H1 (cell line): ENCODE results near the gene BRIP1. TPM values are rescaled to one million over a fixed set of nuclear protein-coding genes. Genes with fewer than 3 reads are reported as not detected.

ENCODE experiments used
- CTCF ChIA-PET: fragments of 300-600 bp; sonication (Branson Sonifier 250); formaldehyde crosslinking; loops from one replicate; lab custom pipeline; 2021; ENCODE audit not compliant: partially characterized antibody; lab: Charles Lee
- POLR2A ChIA-PET: fragments of 300-600 bp; sonication (Branson Sonifier 250); formaldehyde crosslinking; loops from one replicate; lab custom pipeline; 2021; ENCODE audit warnings: inconsistent platforms; ENCODE audit not compliant: partially characterized antibody; lab: Charles Lee
- DNase-seq, 2 experiments: peaks; one replicate each; pipeline versions ENCODE4 v3.0.0 to v3.0.0-alpha.2; 2010 to 2022; ENCODE audit warnings: low spot score in 2 of 2, low read depth in 1 of 2, mixed read lengths in 1 of 2
- FAIRE-seq: peaks from 2 replicates; lab custom pipeline; 2011; peaks lifted over from hg19 to GRCh38; lab: Jason Lieb, UNC
- H2AFZ ChIP-seq: 2 replicates; pipeline ENCODE4 v1.8.1; 2012; ENCODE audit warnings: low read length, inconsistent platforms
- H2AK5ac ChIP-seq: 2 replicates; pipeline ENCODE4 v1.6.1; 2013; ENCODE audit warnings: low read depth, low read length
- H2BK120ac ChIP-seq: replicated peaks from 2 replicates; pipeline ENCODE3; 2013; ENCODE audit warnings: low read depth, low read length, inconsistent platforms
- H2BK12ac ChIP-seq: 2 replicates; pipeline ENCODE4 v1.6.1; 2013; ENCODE audit warnings: low read depth, low read length
- H2BK15ac ChIP-seq: 2 replicates; pipeline ENCODE4 v1.6.1; 2013; ENCODE audit warnings: low read length
- H2BK20ac ChIP-seq: 2 replicates; pipeline ENCODE4 v1.6.1; 2013; ENCODE audit warnings: low read length
- H2BK5ac ChIP-seq: 2 replicates; pipeline ENCODE4 v1.6.1; 2013; ENCODE audit warnings: low read depth, low read length
- H3K14ac ChIP-seq: 2 replicates; pipeline ENCODE4 v1.6.1; 2013; ENCODE audit warnings: inconsistent platforms; ENCODE audit not compliant: insufficient read length
- H3K18ac ChIP-seq: 2 replicates; pipeline ENCODE4 v1.6.1; 2013; ENCODE audit warnings: low read length; ENCODE audit errors: extremely low read depth
- H3K23ac ChIP-seq: 2 replicates; pipeline ENCODE4 v1.6.1; 2013; ENCODE audit warnings: inconsistent platforms; ENCODE audit not compliant: insufficient read length
- H3K23me2 ChIP-seq: 2 replicates; pipeline ENCODE4 v1.6.1; 2013; ENCODE audit warnings: low read depth, low read length
- H3K27ac ChIP-seq: 2 replicates; pipeline ENCODE4 v1.6.1; 2011; ENCODE audit warnings: low read depth, low read length, inconsistent platforms
- H3K27me3 ChIP-seq, 4 experiments: replicated peaks in 1 of 4; 1 replicate in 1 of 4; 2 replicates in 3 of 4; pipeline versions ENCODE4 v1.6.1 to v1.8.1; 2011 to 2013; ENCODE audit warnings: low read length in 3 of 4, mild to moderate bottlenecking in 3 of 4, inconsistent platforms in 2 of 4, mixed read lengths in 2 of 4, moderate library complexity in 1 of 4; ENCODE audit not compliant: control insufficient read depth in 3 of 4, insufficient read depth in 3 of 4; ENCODE audit errors: extremely low read depth in 1 of 4
- H3K36me3 ChIP-seq, 4 experiments: 2 replicates each; pipeline versions ENCODE4 v1.6.1 to v1.8.1; 2011 to 2013; ENCODE audit warnings: mild to moderate bottlenecking in 4 of 4, low read length in 3 of 4, moderate library complexity in 2 of 4, control low read depth in 1 of 4, inconsistent platforms in 1 of 4; ENCODE audit not compliant: insufficient read depth in 4 of 4, control insufficient read depth in 2 of 4
- H3K4ac ChIP-seq: replicated peaks from 2 replicates; pipeline ENCODE3; 2013; ENCODE audit warnings: low read length, low read depth, mixed read lengths, inconsistent platforms; ENCODE audit not compliant: insufficient read length
- H3K4me1 ChIP-seq, 4 experiments: replicated peaks in 1 of 4; 1 replicate in 1 of 4; 2 replicates in 3 of 4; pipeline versions ENCODE4 v1.6.1 to v1.8.1; 2011 to 2013; ENCODE audit warnings: low read length in 3 of 4, inconsistent platforms in 2 of 4, mixed read lengths in 1 of 4; ENCODE audit not compliant: insufficient read depth in 4 of 4, control insufficient read depth in 3 of 4
- H3K4me2 ChIP-seq, 2 experiments: 2 replicates each; pipeline versions ENCODE4 v1.6.1 to v1.8.1; 2011 to 2013; ENCODE audit warnings: low read depth in 2 of 2, low read length in 2 of 2, control low read depth in 1 of 2, inconsistent platforms in 1 of 2, mild to moderate bottlenecking in 1 of 2; ENCODE audit not compliant: insufficient read depth in 1 of 2
- H3K4me3 ChIP-seq, 4 experiments: fragments of 200-600, 300-600 bp in 1 of 4; sonication (generic), shearing (Covaris generic), sonication (Bioruptor Twin) in 1 of 4; 2 replicates each; pipeline versions ENCODE4 v1.5.1 to v1.8.1; 2011 to 2016; ENCODE audit warnings: low read length in 4 of 4, low read depth in 3 of 4, control low read depth in 2 of 4, inconsistent platforms in 2 of 4, mild to moderate bottlenecking in 2 of 4, mixed read lengths in 1 of 4, moderate library complexity in 1 of 4; ENCODE audit not compliant: insufficient read depth in 2 of 4; ENCODE audit errors: extremely low read depth in 1 of 4
- H3K56ac ChIP-seq: replicated peaks from 2 replicates; pipeline ENCODE3; 2013; ENCODE audit warnings: low read depth, mild to moderate bottlenecking, mixed read lengths, low read length, inconsistent platforms; ENCODE audit not compliant: insufficient read length
- H3K79me1 ChIP-seq: 2 replicates; pipeline ENCODE4 v1.6.1; 2013; ENCODE audit warnings: low read depth, low read length, control low read depth
- H3K79me2 ChIP-seq, 2 experiments: 2 replicates each; pipeline versions ENCODE4 v1.6.1 to v1.8.1; 2012 to 2013; ENCODE audit warnings: low read length in 2 of 2, mild to moderate bottlenecking in 2 of 2, inconsistent platforms in 1 of 2; ENCODE audit not compliant: insufficient read depth in 2 of 2, control insufficient read depth in 1 of 2
- H3K9ac ChIP-seq, 4 experiments: replicated peaks in 1 of 4; 1 replicate in 1 of 4; 2 replicates in 3 of 4; pipeline versions ENCODE4 v1.6.1 to v1.8.1; 2011 to 2013; ENCODE audit warnings: low read depth in 3 of 4, low read length in 3 of 4, control low read depth in 2 of 4, mild to moderate bottlenecking in 2 of 4, moderate library complexity in 2 of 4, inconsistent platforms in 1 of 4; ENCODE audit errors: extremely low read depth in 1 of 4
- H3K9me3 ChIP-seq, 2 experiments: 2 replicates each; pipeline versions ENCODE4 v1.6.1 to v1.8.1; 2012 to 2013; ENCODE audit warnings: mild to moderate bottlenecking in 2 of 2, moderate library complexity in 2 of 2, control low read depth in 1 of 2, inconsistent platforms in 1 of 2, low read depth in 1 of 2, low read length in 1 of 2, mixed read lengths in 1 of 2; ENCODE audit not compliant: insufficient read depth in 2 of 2
- H4K20me1 ChIP-seq, 2 experiments: replicated peaks in 1 of 2; 2 replicates each; pipeline versions ENCODE3 to v1.8.1; 2011 to 2013; ENCODE audit warnings: inconsistent platforms in 2 of 2, low read length in 2 of 2, mild to moderate bottlenecking in 1 of 2; ENCODE audit not compliant: insufficient read depth in 2 of 2, control insufficient read depth in 1 of 2
- H4K5ac ChIP-seq: 2 replicates; pipeline ENCODE4 v1.6.1; 2013; ENCODE audit warnings: low read length, low read depth, mixed read lengths, inconsistent platforms; ENCODE audit not compliant: insufficient read length
- H4K8ac ChIP-seq: 2 replicates; pipeline ENCODE4 v1.8.0; 2013; ENCODE audit warnings: mild to moderate bottlenecking, moderate library complexity, low read length, inconsistent platforms; ENCODE audit not compliant: insufficient read depth; ENCODE audit errors: extremely low read depth
- H4K91ac ChIP-seq: replicated peaks from 2 replicates; pipeline ENCODE3; 2013; ENCODE audit warnings: low read length, mixed read lengths, inconsistent platforms; ENCODE audit not compliant: insufficient read length
- BACH1 ChIP-seq: IDR thresholded peaks from 2 replicates; pipeline ENCODE4 v1.6.1; 2012; ENCODE audit warnings: low read length, improper control_type of control experiment
- CREB1 ChIP-seq: IDR thresholded peaks from 2 replicates; pipeline ENCODE4 v1.6.1; 2012; ENCODE audit warnings: inconsistent platforms
- CTCF ChIP-seq, 3 experiments: IDR thresholded peaks; 1 replicate in 2 of 3; 2 replicates in 1 of 3; pipeline versions ENCODE4 v1.5.1 to v1.6.1; 2011; ENCODE audit warnings: low read length in 3 of 3, mild to moderate bottlenecking in 3 of 3, inconsistent platforms in 2 of 3, low read depth in 1 of 3, moderate library complexity in 1 of 3; ENCODE audit not compliant: insufficient read depth in 1 of 3; ENCODE audit errors: control extremely low read depth in 1 of 3
- E2F6 ChIP-seq: IDR thresholded peaks from 2 replicates; pipeline ENCODE4 v1.6.1; 2012; ENCODE audit warnings: inconsistent platforms
- EGR1 ChIP-seq: IDR thresholded peaks from 2 replicates; pipeline ENCODE4 v1.6.1; 2011; ENCODE audit warnings: low read depth, low read length, borderline replicate concordance
- EP300 ChIP-seq, 2 experiments: IDR thresholded peaks; 1 replicate in 1 of 2; 2 replicates in 1 of 2; pipeline ENCODE4 v1.6.1; 2011 to 2012; ENCODE audit warnings: low read depth in 2 of 2, low read length in 2 of 2, mild to moderate bottlenecking in 2 of 2, borderline replicate concordance in 1 of 2, inconsistent platforms in 1 of 2, moderate library complexity in 1 of 2
- FOSL1 ChIP-seq: IDR thresholded peaks from 2 replicates; pipeline ENCODE4 v1.6.1; 2011; ENCODE audit warnings: mild to moderate bottlenecking, low read depth, low read length, moderate library complexity; ENCODE audit not compliant: insufficient read depth
- HDAC6 ChIP-seq: IDR thresholded peaks from one replicate; pipeline ENCODE4 v1.7.1; 2012; ENCODE audit warnings: low read depth, mild to moderate bottlenecking, inconsistent platforms, low read length, moderate library complexity
- KDM4A ChIP-seq: IDR thresholded peaks from one replicate; pipeline ENCODE4 v1.7.1; 2012; ENCODE audit warnings: low read depth, mild to moderate bottlenecking, moderate library complexity, low read length, inconsistent platforms; ENCODE audit not compliant: severe bottlenecking
- MAX ChIP-seq: IDR thresholded peaks from 2 replicates; pipeline ENCODE4 v1.6.1; 2012; ENCODE audit warnings: inconsistent platforms
- SAP30 ChIP-seq: fragments of 300-600 bp; sonication (generic); IDR thresholded peaks from 2 replicates; pipeline ENCODE4 v1.7.1; 2012; ENCODE audit warnings: low read length, moderate library complexity, mild to moderate bottlenecking, inconsistent platforms; ENCODE audit not compliant: insufficient read depth, insufficient replicate concordance
- ZNF274 ChIP-seq: IDR thresholded peaks from 2 replicates; pipeline ENCODE4 v1.7.0; 2012; ENCODE audit warnings: low read length, borderline replicate concordance; ENCODE audit errors: extremely low read depth
- polyA plus RNA-seq, 7 experiments: library from polyadenylated mRNA; depleted of rRNA in 3 of 7; stranded (reverse) in 5 of 7; unstranded in 2 of 7; fragments of >200 nt in 5 of 7; fragments of 200-250 nt in 2 of 7; gene quantifications; 1 replicate in 5 of 7; 2 replicates in 1 of 7; 4 replicates in 1 of 7; pipeline versions ENCODE4 v1.2.1 to v1.2.3, GENCODE V29; 2011 to 2013; ENCODE audit warnings: missing spikeins in 2 of 7, mixed read lengths in 2 of 7
- total RNA-seq: library from RNA; stranded (reverse); fragmentation: NEBNext Ultra II Directional; extraction: Animal tissue kit (Norgen Biotek cat#: 25700); gene quantifications from 2 replicates; pipeline ENCODE4 v1.2.1, GENCODE V29; 2021

The BRIP1 gene
- total and polyA plus RNA-seq, 2 of the 8 experiments (the other 6 are each of a cell fraction or from before 2014, with no cell fraction given) = 5.8 to 19.2 TPM

GRCh38 chr17:61789872-61790271, 73.5 kb downstream of the BRIP1 start:
- CTCF ChIA-PET = no interaction called here
- TF ChIP-seq EP300 (IDR thresholded peaks at IDR 0.05; ENCODE audit: borderline replicate concordance in 1 of 2, low read depth in 2 of 2, low read length in 2 of 2) (no peak), FOSL1 (no peak), SAP30 (no peak), ZNF274 (no peak), BACH1 (no peak), HDAC6 (no peak), E2F6 (no peak), CREB1 (no peak), MAX (no peak), EGR1 (no peak), KDM4A (no peak), CTCF (IDR thresholded peaks at IDR 0.05; ENCODE audit: control extremely low read depth in 1 of 3, insufficient read depth in 1 of 3, low read depth in 1 of 3, low read length in 3 of 3) (no peak)

More at GRCh38 chr17:61789872-61790271, 73.5 kb downstream of the BRIP1 start:
- Histone ChIP-seq H2AK5ac (no peak overlapping the region), H3K23ac (no peak overlapping the region), H2BK12ac (no peak overlapping the region), H3K4me3 (no peak overlapping the region), H3K4me1 (no peaks in the 10 kb centered on the region), H2BK20ac (no peak overlapping the region), H4K20me1 (no peaks in the 10 kb centered on the region), H3K18ac (no peak overlapping the region), H2BK5ac (no peak overlapping the region), H3K9me3 (no peaks in the 10 kb centered on the region), H2BK120ac (no peak overlapping the region), H3K14ac (no peak overlapping the region), H3K27ac (no peak overlapping the region), H4K91ac (no peak overlapping the region), H3K9ac (no peak overlapping the region), H3K36me3 (peaks cover 0 to 9% (median 3%) of the 10 kb centered on the region in 4 experiments; a peak in 2 of 8 replicates), H3K27me3 (no peaks in the 10 kb centered on the region), H3K79me1 (no peaks in the 10 kb centered on the region), H3K79me2 (no peaks in the 10 kb centered on the region), H4K5ac (no peak overlapping the region), H4K8ac (no peak overlapping the region), H3K56ac (no peak overlapping the region), H2BK15ac (no peak overlapping the region), H3K23me2 (no peaks in the 10 kb centered on the region), H3K4me2 (no peak overlapping the region), H3K4ac (no peak overlapping the region), H2AFZ (no peak overlapping the region)
- FAIRE-seq = no peak
- no peak for DNase-seq
- POLR2A ChIA-PET = no interaction called here
